DMS114 treated with DMSO at 0.1 percent for 48 hours (cell line): ENCODE measurements around the gene SV2C.

ENCODE experiments used
- DNase-seq: peaks from one replicate; lab custom pipeline; 2025; ENCODE audit not compliant: unreplicated experiment; lab: John Stamatoyannopoulos, UW

Gene SV2C

GRCh38 chr5:76163111-76163628, 80.0 kb downstream of the SV2C start:
- no peak for DNase-seq

DNA sequence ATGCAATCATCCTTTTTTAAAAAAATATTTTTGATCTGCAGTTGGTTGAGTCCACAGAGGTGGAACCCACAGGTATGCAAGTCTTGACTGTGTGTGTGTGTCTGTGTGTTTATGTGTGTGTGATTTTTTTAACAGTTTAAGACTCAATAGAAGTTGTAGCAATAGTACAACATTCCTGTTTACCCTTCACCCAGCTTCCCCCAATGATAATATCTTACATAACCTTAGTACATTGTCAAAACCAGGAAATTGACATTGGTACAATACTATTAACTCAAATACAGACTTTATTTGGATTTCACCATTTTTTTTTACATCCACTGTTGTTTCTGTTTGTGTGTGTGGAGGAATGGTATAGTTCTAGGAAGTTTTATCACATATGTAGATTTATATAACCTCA, 81.8 kb downstream of the SV2C start:
- no peak for DNase-seq

GRCh38 chr5:76165711-76166374, 82.7 kb downstream of the SV2C start:
- DNase-seq = no peak

DNA sequence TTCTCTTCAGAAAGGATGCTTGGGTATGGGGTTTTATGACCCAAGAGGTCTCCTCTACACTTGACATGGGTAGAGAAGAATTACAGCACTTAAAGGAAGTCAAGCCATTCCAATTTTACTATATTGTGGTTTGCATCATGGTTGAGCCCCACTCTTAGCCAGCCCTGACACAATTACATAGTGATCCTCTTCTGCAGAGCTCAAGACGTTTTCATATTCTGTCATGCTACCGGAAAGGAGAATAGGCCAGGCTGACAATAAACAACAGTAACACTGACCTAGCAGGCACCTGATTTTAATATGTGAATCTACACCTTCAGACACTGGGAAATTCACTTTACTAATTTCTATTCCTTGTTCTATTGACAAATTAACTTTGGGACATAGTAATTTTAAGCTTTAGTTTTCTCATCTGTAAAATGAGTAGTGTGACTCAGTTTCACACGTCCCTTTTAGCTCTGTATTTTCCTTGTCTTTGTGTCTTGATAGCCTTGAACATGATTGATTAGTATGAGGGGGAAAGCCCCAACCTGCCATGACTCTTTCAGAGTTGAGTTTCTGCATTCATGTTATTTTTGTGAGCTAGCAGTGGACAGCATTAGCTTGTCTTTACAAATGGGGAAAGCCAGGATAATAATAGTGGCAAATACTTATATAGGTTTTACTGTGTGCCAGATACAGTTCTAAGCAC, 83.8 kb downstream of the SV2C start:
- DNase-seq = no peak

- no peak for DNase-seq
These were observed 86.1 kb downstream of the SV2C start for GRCh38 chr5:76169146-76169905.

- DNase-seq = no peak
These were observed 90.9 kb downstream of the SV2C start for GRCh38 chr5:76174101-76174500.

GRCh38 chr5:76175051-76175666, 92.0 kb downstream of the SV2C start:
- peak; percentile 11 for DNase-seq

GRCh38 chr5:76175821-76176403, 92.7 kb downstream of the SV2C start:
- DNase-seq = no peak

DNA sequence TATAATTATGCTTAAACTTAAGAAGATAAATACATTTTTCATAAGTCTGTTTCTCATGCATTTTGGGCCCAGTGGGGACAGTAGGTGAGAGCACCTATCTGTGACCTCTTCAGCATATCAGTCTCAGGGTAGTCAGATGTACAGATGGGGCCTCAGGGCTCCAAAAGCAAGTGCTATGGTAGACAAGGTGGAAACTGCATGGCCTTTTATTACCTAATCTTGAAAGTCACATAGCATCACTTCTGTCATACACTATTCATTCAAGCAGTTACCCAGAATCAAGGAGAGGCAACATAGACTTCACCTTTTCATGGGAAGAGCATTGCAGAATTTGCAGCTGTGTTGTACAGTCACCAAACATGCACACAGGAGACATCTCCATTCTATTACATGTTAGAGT, 94.8 kb downstream of the SV2C start:
- no peak for DNase-seq

DNA sequence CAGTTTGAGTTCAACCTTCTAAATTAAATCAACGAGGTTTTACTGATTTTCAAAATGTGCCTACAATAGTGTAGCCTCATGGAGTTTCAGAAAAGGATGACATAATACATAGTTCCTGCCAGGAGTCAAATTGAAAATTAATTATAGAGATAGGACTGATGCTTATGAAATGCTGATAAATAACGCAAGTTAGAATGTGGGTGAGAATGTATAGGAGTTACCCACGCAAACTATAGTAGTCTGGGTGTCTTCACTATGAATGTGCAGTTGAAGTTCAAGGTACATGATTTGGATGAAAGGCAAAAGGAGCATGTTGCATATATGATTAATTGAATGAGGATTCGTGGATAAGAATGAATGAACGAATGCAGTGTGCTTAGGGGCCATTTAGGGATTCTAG, 95.7 kb downstream of the SV2C start:
- DNase-seq = no peak

DNA sequence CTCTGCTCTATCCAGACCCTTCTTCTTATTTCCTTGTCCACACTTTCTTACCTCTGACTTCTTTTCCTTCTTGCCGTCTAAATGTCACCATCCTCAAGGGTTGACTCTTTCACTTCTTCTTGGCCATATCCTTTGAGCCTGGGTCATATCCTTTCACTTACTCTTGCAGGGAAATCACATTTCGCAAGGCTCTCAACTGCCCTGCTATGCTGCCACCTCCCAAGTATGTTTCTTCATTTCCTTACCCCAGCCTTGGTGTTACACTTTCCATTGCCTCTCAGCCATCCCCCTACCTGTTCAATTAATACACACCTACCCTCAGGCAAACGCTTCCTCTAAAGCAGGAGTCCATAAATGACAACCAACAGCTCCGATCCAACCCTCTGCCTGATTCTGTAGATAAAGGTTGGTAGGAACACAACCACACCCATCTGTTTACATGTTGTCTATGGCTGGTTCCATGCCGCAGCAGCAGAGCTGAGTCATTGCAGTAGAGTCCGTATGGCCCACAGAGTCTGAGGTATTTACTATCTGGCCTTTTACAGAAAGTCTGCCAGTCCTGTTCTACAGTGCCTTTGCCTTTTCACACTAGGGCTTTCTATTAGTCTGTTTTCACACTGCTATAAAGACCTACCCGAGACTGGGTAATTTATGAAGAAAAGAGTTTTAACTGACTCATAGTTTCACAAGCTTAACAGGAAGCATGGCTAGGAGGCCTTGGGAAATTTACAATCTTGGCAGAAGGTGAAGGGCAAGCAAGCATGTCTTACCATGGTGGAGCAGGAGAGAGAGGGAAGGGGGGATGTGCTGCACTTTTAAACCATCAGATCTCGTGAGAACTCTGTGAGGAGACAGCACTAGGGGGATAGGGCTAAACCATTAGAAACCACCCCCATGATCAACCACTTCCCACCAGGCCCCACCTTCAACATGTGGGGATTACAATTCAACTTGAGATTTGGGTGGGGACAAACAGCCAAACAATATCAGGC, 97.9 kb downstream of the SV2C start:
- DNase-seq = no peak

DNA sequence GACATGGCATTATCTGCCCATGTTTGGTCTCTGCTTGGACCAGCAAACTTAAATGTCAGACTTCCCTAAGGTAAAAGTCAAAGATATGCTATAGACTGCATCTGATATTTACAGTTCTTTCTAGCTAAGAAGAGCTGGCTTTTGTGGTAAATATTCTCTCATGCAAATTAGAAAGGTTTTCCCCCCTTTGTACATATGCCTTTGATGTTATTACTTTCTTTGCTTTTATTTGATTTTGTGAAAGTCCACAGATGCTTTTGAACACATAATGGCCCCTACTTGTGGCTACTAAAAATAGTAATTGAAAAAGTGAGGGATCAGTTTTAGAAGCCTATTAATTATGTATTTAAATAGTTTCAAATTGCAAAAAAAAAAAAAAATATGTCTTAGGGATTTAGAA, 104.2 kb downstream of the SV2C start:
- DNase-seq = no peak

- DNase-seq = no peak
These were observed 107.2 kb downstream of the SV2C start for GRCh38 chr5:76190356-76190755.

DNA sequence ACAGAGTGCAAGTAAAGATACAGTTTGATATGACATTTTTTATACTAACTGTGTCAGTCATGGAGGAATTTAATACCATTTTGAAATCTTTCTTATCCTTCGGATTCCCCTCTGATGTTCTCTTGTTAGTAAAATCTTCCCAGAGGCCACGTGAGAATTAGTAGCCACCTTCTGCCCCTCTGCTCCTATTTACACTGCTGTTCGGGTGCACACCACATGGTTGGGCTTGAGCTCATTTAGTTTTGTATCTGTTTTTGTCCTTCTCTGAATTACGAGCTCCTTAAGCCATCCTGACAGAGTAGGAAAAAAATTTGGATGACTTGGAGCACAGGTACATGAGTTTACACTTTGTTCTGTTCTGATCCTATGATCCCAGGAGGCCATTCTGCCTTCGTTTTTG, 109.7 kb downstream of the SV2C start:
- DNase-seq = no peak

DNA sequence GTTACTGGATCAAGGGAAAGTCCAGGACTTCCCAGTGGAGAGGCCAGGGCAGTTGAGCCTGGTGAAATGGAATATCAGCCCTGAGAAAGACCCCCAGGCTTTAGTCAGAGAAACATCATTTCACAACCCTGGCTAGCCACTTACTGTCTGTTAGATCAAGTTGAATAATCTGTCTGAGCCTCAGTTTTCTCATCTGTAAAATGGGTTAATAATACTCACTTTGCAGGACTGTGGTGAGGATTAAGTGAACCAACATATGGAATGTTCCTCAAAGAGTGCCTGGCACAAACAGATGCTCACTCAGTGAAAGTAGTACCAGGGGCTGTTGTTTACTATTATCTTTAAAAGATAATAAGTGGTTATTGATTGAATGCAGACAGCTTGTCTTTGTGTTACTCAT, 110.5 kb downstream of the SV2C start:
- DNase-seq = no peak

DNA sequence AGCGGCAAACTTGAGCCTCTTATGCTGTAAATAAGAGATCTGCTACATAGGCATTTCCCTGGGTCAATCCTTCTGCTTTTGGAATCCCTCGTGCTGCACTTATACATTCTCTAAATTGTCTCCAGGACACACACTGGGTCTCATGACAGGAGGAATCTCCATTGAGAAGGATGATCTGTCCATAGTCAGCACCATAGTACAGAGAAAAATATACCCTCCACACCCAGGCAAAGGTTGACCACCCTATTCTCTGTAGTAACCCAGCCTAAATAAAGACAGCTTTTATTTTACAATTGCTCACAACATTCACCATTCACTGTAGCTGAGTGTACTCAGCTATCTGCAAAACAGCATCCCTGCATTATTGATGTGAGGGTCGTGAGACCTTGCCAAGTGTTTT, 111.2 kb downstream of the SV2C start:
- DNase-seq = no peak

GRCh38 chr5:76196457-76196856, 113.3 kb downstream of the SV2C start:
- DNase-seq = no peak

DNA sequence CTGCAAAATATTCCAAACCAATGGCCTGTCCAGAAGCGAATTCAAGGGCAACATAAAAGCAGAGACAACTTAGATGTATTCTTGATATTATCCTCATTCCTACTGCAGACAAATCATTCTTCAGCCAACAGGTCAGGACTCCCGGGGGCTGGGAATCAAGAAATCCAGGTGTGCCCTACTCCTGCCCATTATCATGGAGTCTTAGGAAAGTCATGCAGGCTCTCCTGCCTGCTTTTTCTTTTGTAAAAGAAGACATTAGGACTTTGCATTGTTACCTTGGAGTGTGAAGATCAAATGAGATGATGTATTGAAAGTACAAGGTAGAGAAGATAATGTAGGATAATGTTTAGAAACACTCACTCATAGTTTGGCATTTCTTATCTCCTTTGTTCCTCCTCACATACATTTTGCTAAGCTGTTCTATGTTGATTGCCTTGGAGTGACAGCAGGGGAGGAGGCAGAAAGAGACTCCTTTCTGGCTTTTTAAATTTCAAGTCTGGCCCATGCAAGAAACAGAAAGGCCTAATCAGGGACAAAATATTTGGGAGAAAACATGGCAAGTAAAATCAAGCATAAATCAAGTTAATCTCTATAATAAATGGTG, 113.8 kb downstream of the SV2C start:
- no peak for DNase-seq

GRCh38 chr5:76197726-76198125, 114.5 kb downstream of the SV2C start:
- DNase-seq = no peak
